HFF-Myc (cell line): ENCODE data around the gene PMIS2.

Experiments
- DNase-seq: peaks from one replicate; pipeline ENCODE4 v3.0.0-alpha.2; 2011; ENCODE audit warnings: low read depth; ENCODE audit errors: extremely low read depth
- H3K4me3 ChIP-seq: replicated peaks from 2 replicates; pipeline ENCODE4 v1.5.1; 2011; ENCODE audit warnings: low read depth, mild to moderate bottlenecking, control low read depth, low read length
- CTCF ChIP-seq: IDR thresholded peaks from 2 replicates; pipeline ENCODE4 v1.5.1; 2012; ENCODE audit warnings: mild to moderate bottlenecking, low read depth, low read length, control low read depth; ENCODE audit errors: missing control alignments

The PMIS2 gene

GRCh38 chr19:35615036-35615435, 29.1 kb downstream of the PMIS2 start:
- DNase-seq = no peak
- no peak overlapping the region for H3K4me3 ChIP-seq
- TF ChIP-seq CTCF = no peak

GRCh38 chr19:35618857-35619256, 32.9 kb downstream of the PMIS2 start:
- peak; percentile 7 for TF ChIP-seq CTCF
- H3K4me3 ChIP-seq = no peak overlapping the region
- DNase-seq = no peak

GRCh38 chr19:35619290-35619923, 33.4 kb downstream of the PMIS2 start:
- no peak for DNase-seq
- H3K4me3 ChIP-seq = no peak overlapping the region
- no peak for TF ChIP-seq CTCF

- no peak for TF ChIP-seq CTCF
- no peak for DNase-seq
- no peak overlapping the region for H3K4me3 ChIP-seq
Observed at GRCh38 chr19:35620001-35620400, 34.0 kb downstream of the PMIS2 start.

GRCh38 chr19:35621708-35622107, 35.7 kb downstream of the PMIS2 start:
- no peak for DNase-seq
- no peak overlapping the region for H3K4me3 ChIP-seq
- TF ChIP-seq CTCF = no peak

- H3K4me3 ChIP-seq = no peak overlapping the region
- no peak for DNase-seq
- TF ChIP-seq CTCF = no peak
Observed at GRCh38 chr19:35622750-35623149, 36.8 kb downstream of the PMIS2 start.
